ENCODE results near the gene SLC1A3. TPM values are rescaled to one million over a fixed set of nuclear protein-coding genes. Genes with fewer than 3 reads are reported as not detected.

Gene SLC1A3
- total RNA-seq, 2 experiments from 2014 or later, result 0.34 to 0.74 TPM

DNA sequence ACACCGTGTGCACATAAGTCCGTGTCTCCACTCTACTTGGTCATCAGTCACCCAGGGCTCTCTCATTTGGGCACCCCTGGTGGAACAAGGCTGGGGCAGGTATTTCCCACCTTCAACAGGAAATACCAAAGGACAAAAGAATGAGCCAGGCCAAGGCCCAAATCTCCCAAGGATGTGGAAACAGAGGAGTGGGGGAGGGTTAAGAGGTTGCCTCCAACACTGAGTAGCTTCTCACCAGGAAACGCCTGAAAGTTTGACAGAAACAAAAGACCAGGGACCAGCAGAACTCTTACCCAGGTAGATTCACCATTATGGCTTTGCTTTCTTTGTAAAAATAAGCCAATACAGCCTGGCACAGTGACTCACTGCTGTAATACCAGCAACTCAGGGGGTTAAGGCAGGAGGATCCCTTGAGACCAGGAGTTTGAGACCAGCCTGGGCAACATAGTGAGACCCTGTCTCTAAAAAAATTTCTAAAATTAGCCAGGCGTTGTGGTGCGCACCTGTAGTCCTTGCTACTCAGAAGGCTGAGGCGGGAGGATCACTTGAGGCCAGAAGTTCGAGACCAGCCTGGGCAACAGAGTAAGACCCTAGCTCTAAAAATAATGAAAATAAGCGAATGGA, 12.7 kb downstream of the SLC1A3 start:
- ATAC-seq (no peak), DNase-seq (no peak)
- Mint-ChIP-seq H3K4me1 (ENCODE audit: low read depth) (no peaks in the 10 kb centered on the region), H3K27ac (no peak overlapping the region), H3K27me3 (peaks cover 18% of the 10 kb centered on the region), H3K36me3 (ENCODE audit: low read depth) (no peaks in the 10 kb centered on the region), H3K9me3 (no peaks in the 10 kb centered on the region), H3K4me3 (no peak overlapping the region)
- TF ChIP-seq, protein P1, sequence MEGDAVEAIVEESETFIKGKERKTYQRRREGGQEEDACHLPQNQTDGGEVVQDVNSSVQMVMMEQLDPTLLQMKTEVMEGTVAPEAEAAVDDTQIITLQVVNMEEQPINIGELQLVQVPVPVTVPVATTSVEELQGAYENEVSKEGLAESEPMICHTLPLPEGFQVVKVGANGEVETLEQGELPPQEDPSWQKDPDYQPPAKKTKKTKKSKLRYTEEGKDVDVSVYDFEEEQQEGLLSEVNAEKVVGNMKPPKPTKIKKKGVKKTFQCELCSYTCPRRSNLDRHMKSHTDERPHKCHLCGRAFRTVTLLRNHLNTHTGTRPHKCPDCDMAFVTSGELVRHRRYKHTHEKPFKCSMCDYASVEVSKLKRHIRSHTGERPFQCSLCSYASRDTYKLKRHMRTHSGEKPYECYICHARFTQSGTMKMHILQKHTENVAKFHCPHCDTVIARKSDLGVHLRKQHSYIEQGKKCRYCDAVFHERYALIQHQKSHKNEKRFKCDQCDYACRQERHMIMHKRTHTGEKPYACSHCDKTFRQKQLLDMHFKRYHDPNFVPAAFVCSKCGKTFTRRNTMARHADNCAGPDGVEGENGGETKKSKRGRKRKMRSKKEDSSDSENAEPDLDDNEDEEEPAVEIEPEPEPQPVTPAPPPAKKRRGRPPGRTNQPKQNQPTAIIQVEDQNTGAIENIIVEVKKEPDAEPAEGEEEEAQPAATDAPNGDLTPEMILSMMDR (IDR thresholded peaks at IDR 0.05), result no peak
- CTCF ChIA-PET, result interaction anchor here (1.1 kb wide), 1 partner anchor 85 kb away, joined by 3 read pairs; no protein-coding TSS in a partner anchor
- intact Hi-C loops (cut with micrococcal nuclease), result no loop called here
- POLR2A ChIA-PET, result no interaction called here

DNA sequence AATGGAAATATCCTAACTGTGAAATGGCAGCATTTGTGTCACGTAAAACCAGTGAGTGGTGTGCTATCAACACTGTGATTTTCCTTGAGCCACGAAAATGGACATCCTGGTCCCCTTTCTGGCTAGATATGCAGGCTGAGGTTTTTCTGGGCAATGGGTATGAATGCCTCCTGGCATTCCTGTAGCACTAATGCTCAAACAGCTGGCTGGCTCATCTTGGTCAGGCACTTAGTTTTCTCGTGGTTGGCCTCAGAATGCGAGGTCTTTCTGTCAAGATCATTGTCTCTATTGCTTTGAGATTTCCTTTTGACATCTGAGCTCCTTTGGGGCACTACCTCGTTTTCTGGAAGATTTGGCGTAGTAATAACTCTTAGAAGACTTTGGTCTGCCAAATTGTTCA, 15.6 kb downstream of the SLC1A3 start:
- H3K27ac Mint-ChIP-seq, result no peak overlapping the region
- TF ChIP-seq, protein P1 (IDR thresholded peaks at IDR 0.05), result no peak
- no peaks in the 10 kb centered on the region for H3K36me3 Mint-ChIP-seq (ENCODE audit: low read depth)
- peaks cover 16% of the 10 kb centered on the region for H3K27me3 Mint-ChIP-seq
- no peak overlapping the region for H3K4me3 Mint-ChIP-seq
- H3K4me1 Mint-ChIP-seq (ENCODE audit: low read depth), result no peaks in the 10 kb centered on the region
- CTCF ChIA-PET, result no interaction called here
- no peaks in the 10 kb centered on the region for H3K9me3 Mint-ChIP-seq
- no peak for DNase-seq
- ATAC-seq, result no peak
- intact Hi-C loops (cut with micrococcal nuclease), result no loop called here
- POLR2A ChIA-PET, result no interaction called here

DNA sequence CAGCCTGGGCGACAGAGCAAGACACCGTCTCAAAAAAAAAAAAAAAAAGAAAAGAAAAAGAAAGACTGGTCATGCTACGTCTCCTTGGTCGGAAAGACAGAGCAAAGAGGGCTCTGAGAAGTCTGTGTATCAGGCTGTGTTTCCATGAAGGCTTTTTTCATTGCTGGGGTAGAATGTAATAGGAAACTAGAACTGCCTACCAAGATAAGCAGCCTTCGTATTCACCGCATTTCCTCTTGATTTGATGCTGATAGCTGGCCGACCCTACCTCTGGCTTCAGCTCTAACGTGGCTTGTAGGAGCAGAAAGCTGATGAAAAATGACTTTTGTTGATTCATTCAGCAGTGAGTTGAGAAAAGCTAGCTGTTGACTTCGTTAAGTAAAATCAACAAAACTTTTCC, 17.4 kb downstream of the SLC1A3 start:
- no peak for DNase-seq
- ATAC-seq, result no peak
- CTCF ChIA-PET, result no interaction called here
- intact Hi-C loops (cut with micrococcal nuclease), result no loop called here
- Mint-ChIP-seq H3K4me3 (no peak overlapping the region), H3K27ac (no peak overlapping the region), H3K36me3 (ENCODE audit: low read depth) (no peaks in the 10 kb centered on the region), H3K9me3 (no peaks in the 10 kb centered on the region), H3K27me3 (peaks cover 18% of the 10 kb centered on the region), H3K4me1 (ENCODE audit: low read depth) (no peaks in the 10 kb centered on the region)
- POLR2A ChIA-PET, result no interaction called here
- TF ChIP-seq, protein P1 (IDR thresholded peaks at IDR 0.05), result no peak

DNA sequence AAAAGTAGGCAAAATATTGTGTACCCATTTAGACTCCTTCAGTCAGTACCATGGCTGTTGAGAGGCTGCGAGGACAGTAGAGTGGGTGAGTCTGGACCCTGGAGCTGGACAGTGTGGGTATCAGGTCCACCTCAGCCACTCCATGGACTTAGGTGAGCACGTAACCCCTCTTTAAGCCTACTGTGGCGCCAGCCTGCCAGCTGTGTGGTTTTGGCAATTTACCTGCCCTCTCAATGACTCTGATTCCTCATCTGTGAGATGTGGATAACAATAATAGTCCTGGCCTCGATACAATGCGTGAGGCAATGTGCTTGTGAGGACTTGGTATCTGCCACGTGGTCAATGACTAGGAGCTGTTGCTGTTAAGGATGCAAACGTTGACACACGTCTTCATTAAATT, 17.9 kb downstream of the SLC1A3 start:
- ChIA-PET CTCF (no interaction called here), POLR2A (no interaction called here)
- no peak overlapping the region for H3K4me3 Mint-ChIP-seq
- ATAC-seq (no peak), DNase-seq (no peak)
- H3K27me3 Mint-ChIP-seq, result peaks cover 18% of the 10 kb centered on the region
- H3K27ac Mint-ChIP-seq, result no peak overlapping the region
- TF ChIP-seq, protein P1 (IDR thresholded peaks at IDR 0.05), result no peak
- intact Hi-C loops (cut with micrococcal nuclease), result no loop called here
- H3K4me1 Mint-ChIP-seq (ENCODE audit: low read depth), result no peaks in the 10 kb centered on the region
- no peaks in the 10 kb centered on the region for H3K9me3 Mint-ChIP-seq
- H3K36me3 Mint-ChIP-seq (ENCODE audit: low read depth), result no peaks in the 10 kb centered on the region

DNA sequence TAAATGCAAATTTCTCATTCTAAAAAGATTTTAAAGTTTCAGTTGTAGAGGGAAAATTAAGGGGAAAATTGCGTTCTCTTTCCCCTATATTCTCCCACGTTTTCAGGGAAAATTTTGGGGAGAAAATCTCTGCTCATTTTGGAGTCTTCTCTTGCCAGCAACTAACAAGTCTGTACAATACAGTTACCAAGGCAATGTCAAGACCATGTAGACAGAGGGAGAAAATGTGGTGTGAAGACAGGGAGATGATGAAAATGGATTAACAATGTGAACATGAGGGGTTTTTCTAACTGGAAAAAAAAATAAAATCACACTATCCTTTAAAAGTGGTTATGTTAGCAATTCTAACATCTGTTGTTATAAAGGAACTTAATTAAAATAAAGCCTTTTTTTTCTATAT, 22.3 kb downstream of the SLC1A3 start:
- H3K4me3 Mint-ChIP-seq, result no peak overlapping the region
- no peaks in the 10 kb centered on the region for H3K36me3 Mint-ChIP-seq (ENCODE audit: low read depth)
- TF ChIP-seq, protein P1 (IDR thresholded peaks at IDR 0.05), result no peak
- peaks cover 8% of the 10 kb centered on the region for H3K27me3 Mint-ChIP-seq
- H3K27ac Mint-ChIP-seq, result no peak overlapping the region
- ChIA-PET POLR2A (no interaction called here), CTCF (no interaction called here)
- ATAC-seq (no peak), DNase-seq (no peak)
- intact Hi-C loops (cut with micrococcal nuclease), result no loop called here
- no peaks in the 10 kb centered on the region for H3K9me3 Mint-ChIP-seq
- H3K4me1 Mint-ChIP-seq (ENCODE audit: low read depth), result no peaks in the 10 kb centered on the region

Data from activated CD8-positive, alpha-beta T cell treated with anti-CD3 and anti-CD28 coated beads for 36 hours (primary cell).